ENCODE results near the gene CCR9.

DNA sequence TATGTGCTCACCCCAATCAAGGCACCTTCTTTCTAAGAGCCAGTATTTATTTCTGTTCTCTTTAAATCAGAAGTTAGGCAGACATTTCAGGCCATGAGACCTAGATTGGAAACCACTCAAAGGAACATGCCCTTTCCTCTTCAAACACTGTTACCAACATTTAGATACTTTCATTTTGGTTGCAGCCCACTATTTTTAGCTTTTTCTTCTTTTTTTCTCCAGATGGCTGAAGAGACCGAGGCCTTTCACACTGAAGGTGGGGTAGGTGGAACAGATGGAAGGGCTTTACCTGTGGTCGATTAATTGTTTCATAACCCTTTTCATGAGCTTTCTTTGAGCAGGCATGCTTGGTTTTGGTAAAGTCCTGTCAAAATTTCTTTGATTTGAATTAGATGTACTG is 33.5 kb upstream of the CCR9 start:
- TF ChIP-seq, protein P1, sequence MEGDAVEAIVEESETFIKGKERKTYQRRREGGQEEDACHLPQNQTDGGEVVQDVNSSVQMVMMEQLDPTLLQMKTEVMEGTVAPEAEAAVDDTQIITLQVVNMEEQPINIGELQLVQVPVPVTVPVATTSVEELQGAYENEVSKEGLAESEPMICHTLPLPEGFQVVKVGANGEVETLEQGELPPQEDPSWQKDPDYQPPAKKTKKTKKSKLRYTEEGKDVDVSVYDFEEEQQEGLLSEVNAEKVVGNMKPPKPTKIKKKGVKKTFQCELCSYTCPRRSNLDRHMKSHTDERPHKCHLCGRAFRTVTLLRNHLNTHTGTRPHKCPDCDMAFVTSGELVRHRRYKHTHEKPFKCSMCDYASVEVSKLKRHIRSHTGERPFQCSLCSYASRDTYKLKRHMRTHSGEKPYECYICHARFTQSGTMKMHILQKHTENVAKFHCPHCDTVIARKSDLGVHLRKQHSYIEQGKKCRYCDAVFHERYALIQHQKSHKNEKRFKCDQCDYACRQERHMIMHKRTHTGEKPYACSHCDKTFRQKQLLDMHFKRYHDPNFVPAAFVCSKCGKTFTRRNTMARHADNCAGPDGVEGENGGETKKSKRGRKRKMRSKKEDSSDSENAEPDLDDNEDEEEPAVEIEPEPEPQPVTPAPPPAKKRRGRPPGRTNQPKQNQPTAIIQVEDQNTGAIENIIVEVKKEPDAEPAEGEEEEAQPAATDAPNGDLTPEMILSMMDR (IDR thresholded peaks at IDR 0.05; ENCODE audit: poor library complexity, severe bottlenecking), result no peak
- TF ChIP-seq SMC3 (conservative IDR thresholded peaks at IDR 0.05; ENCODE audit: poor library complexity), result no peak
- TF ChIP-seq TAF1 (IDR thresholded peaks at IDR 0.05; ENCODE audit: low read depth), result no peak
- no peak for TF ChIP-seq EP300 (conservative IDR thresholded peaks at IDR 0.05; ENCODE audit: poor library complexity, severe bottlenecking)
- TF ChIP-seq POLR2AphosphoS5 (IDR thresholded peaks at IDR 0.05), result no peak
- TF ChIP-seq EZH2 (IDR thresholded peaks at IDR 0.05; ENCODE audit: borderline replicate concordance, insufficient read depth, low read length, poor library complexity, severe bottlenecking), result no peak
